CD14-positive monocyte (primary cell): ENCODE data around the gene ACTR6. TPM values are rescaled to one million over a fixed set of nuclear protein-coding genes. Genes with fewer than 3 reads are reported as not detected.
"Not testable (repeated sequence)": the region's sequence is repeated elsewhere in the genome, so short reads cannot be mapped to it uniquely, and the experiment has no call there.

Experiments used
- DNase-seq, 3 donors: peaks; one replicate each; pipeline ENCODE4 v3.0.0-alpha.2; 2011 to 2022
- H2AFZ ChIP-seq: 2 replicates; pipeline ENCODE4 v1.6.0; 2012; ENCODE audit warnings: mild to moderate bottlenecking, low read depth, low read length, inconsistent platforms; ENCODE audit not compliant: insufficient read depth, poor library complexity, severe bottlenecking
- H3K27ac ChIP-seq, 2 donors: 1 replicate in 1 of 2; 2 replicates in 1 of 2; pipeline ENCODE4 v1.5.1; 2012 to 2013; ENCODE audit warnings: low read length in 2 of 2, control low read depth in 1 of 2, inconsistent platforms in 1 of 2, low read depth in 1 of 2, mild to moderate bottlenecking in 1 of 2
- H3K27me3 ChIP-seq, 2 donors: one replicate each; pipeline versions ENCODE4 v1.6.0 to v1.6.1; 2011 to 2013; ENCODE audit warnings: low read length in 2 of 2; ENCODE audit not compliant: control insufficient read depth in 2 of 2, insufficient read depth in 2 of 2
- H3K36me3 ChIP-seq, 2 donors: replicated peaks in 1 of 2; 1 replicate in 1 of 2; 2 replicates in 1 of 2; pipeline versions ENCODE4 v1.5.1 to v1.6.1; 2012 to 2013; ENCODE audit warnings: low read length in 2 of 2, control low read depth in 1 of 2, inconsistent platforms in 1 of 2, mild to moderate bottlenecking in 1 of 2; ENCODE audit not compliant: insufficient read depth in 2 of 2, control insufficient read depth in 1 of 2
- H3K4me1 ChIP-seq, 2 donors: 1 replicate in 1 of 2; 2 replicates in 1 of 2; pipeline versions ENCODE4 v1.5.1 to v1.6.1; 2012 to 2013; ENCODE audit warnings: low read length in 2 of 2, control low read depth in 1 of 2, inconsistent platforms in 1 of 2, mild to moderate bottlenecking in 1 of 2, moderate library complexity in 1 of 2; ENCODE audit not compliant: insufficient read depth in 2 of 2, control insufficient read depth in 1 of 2
- H3K4me2 ChIP-seq: replicated peaks from 2 replicates; pipeline ENCODE3; 2012; ENCODE audit warnings: low read length, moderate library complexity, mild to moderate bottlenecking; ENCODE audit not compliant: poor library complexity, severe bottlenecking; ENCODE audit errors: extremely low read depth
- H3K4me3 ChIP-seq, 3 experiments: fragments of 200-600 bp in 1 of 3; sonication (generic) in 1 of 3; replicated peaks in 1 of 3; 1 replicate in 2 of 3; 2 replicates in 1 of 3; pipeline ENCODE4 v1.5.1; 2011 to 2013; ENCODE audit warnings: low read length in 3 of 3, mild to moderate bottlenecking in 3 of 3, control low read depth in 2 of 3, low read depth in 2 of 3, inconsistent platforms in 1 of 3, moderate library complexity in 1 of 3
- H3K79me2 ChIP-seq: 2 replicates; pipeline ENCODE4 v1.6.0; 2012; ENCODE audit warnings: mild to moderate bottlenecking, control low read depth, inconsistent platforms, low read length, moderate library complexity; ENCODE audit not compliant: insufficient read depth
- H3K9ac ChIP-seq: 2 replicates; pipeline ENCODE4 v1.6.0; 2017; ENCODE audit warnings: low read length, mild to moderate bottlenecking; ENCODE audit not compliant: insufficient read depth, poor library complexity, severe bottlenecking
- H3K9me3 ChIP-seq, 2 donors: replicated peaks in 1 of 2; 1 replicate in 1 of 2; 2 replicates in 1 of 2; pipeline versions ENCODE4 v1.5.1 to v1.6.1; 2012 to 2013; ENCODE audit warnings: low read length in 2 of 2, control low read depth in 1 of 2; ENCODE audit not compliant: control insufficient read depth in 1 of 2, insufficient read depth in 1 of 2
- H4K20me1 ChIP-seq: 2 replicates; pipeline ENCODE4 v1.6.0; 2012; ENCODE audit warnings: mild to moderate bottlenecking, low read length, control low read depth, moderate library complexity; ENCODE audit not compliant: insufficient read depth
- H3K27ac Mint-ChIP-seq, 7 donors: one replicate each; pipeline ENCODE4 v1.8.0; 2020; ENCODE audit warnings: mild to moderate bottlenecking in 7 of 7, mixed read lengths in 7 of 7, moderate library complexity in 6 of 7, inconsistent platforms in 2 of 7
- H3K27me3 Mint-ChIP-seq, 3 donors: one replicate each; pipeline ENCODE4 v1.8.0; 2021 to 2022; ENCODE audit warnings: low read depth in 3 of 3, mild to moderate bottlenecking in 3 of 3, mixed read lengths in 3 of 3, moderate library complexity in 3 of 3, inconsistent platforms in 1 of 3
- H3K36me3 Mint-ChIP-seq, 2 donors: one replicate each; pipeline ENCODE4 v1.8.0; 2020; ENCODE audit warnings: mixed read lengths in 2 of 2, inconsistent platforms in 1 of 2, mild to moderate bottlenecking in 1 of 2
- H3K4me1 Mint-ChIP-seq: one replicate; pipeline ENCODE4 v1.8.0; 2020; ENCODE audit warnings: mild to moderate bottlenecking, mixed read lengths
- H3K4me3 Mint-ChIP-seq, 2 donors: one replicate each; pipeline ENCODE4 v1.8.0; 2020; ENCODE audit warnings: mild to moderate bottlenecking in 2 of 2, mixed read lengths in 2 of 2, moderate library complexity in 1 of 2
- H3K9me3 Mint-ChIP-seq, 7 donors: one replicate each; pipeline ENCODE4 v1.8.0; 2020 to 2022; ENCODE audit warnings: mixed read lengths in 7 of 7, mild to moderate bottlenecking in 6 of 7, moderate library complexity in 6 of 7, inconsistent platforms in 2 of 7
- WGBS: methylation state at CpG from one replicate; pipeline ENCODE4 v1.1.5; 2013; ENCODE audit warnings: missing lambda C conversion rate; ENCODE audit not compliant: insufficient coverage; 5-methylcytosine and 5-hydroxymethylcytosine counted together
- intact Hi-C, 2 donors: fragments of 100-400 bp; cut with micrococcal nuclease; formaldehyde crosslinking; loops; one replicate each; pipeline versions ENCODE4 v1.15.0 to v1.15.1; 2023
- polyA plus RNA-seq, 3 donors: library from polyadenylated mRNA; depleted of rRNA in 1 of 3; unstranded in 2 of 3; stranded (reverse) in 1 of 3; fragments of 300-500 nt in 2 of 3; fragments of >200 nt in 1 of 3; fragmentation: Illumina TruSeq in 2 of 3; gene quantifications; 1 replicate in 2 of 3; 2 replicates in 1 of 3; pipeline ENCODE4 v1.2.3, GENCODE V29; 2012 to 2021
- TF ChIP-seq, protein P1 (sequence below): fragments of 200-600 bp; IDR thresholded peaks from one replicate; pipeline ENCODE4 v1.8.0; 2022; ENCODE audit warnings: antibody characterized with exemption, mild to moderate bottlenecking

The ACTR6 gene
- polyA plus RNA-seq, 3 donors: 5.5 to 17.8 (median 16.2) TPM

DNA sequence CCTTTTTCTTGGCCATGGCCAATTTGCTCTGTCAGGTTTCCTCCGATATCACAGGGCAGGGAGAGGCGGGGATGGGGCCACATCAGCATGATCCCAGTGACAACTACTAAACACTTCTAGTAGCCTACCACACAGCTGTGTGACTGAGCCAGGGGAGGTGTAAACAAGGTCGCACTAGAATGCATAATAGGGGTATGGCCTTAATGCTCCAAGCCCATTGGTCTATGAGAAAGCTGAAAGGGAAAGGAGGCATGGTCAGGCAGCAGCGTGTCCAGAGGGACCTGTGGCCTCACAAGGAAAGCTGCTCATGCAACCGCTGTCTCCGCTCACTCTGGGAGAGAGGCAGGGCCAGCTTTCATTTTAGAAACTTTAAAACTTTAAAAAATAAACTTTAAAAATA lies 27.5 kb upstream of the ACTR6 start:
- no peaks in the 10 kb centered on the region for H3K4me1 Mint-ChIP-seq
- no peak overlapping the region for H3K27ac Mint-ChIP-seq
- intact Hi-C loops: no loop called here
- H3K27me3 Mint-ChIP-seq: no peaks in the 10 kb centered on the region
- no peak overlapping the region for H3K4me3 Mint-ChIP-seq
- no peak overlapping the region for H3K4me3 ChIP-seq
- no peak overlapping the region for H3K9ac ChIP-seq
- no CpG with 5 or more reads among the region's 6 CpGs for WGBS
- peaks cover 0 to 7% (median 3%) of the 10 kb centered on the region in 7 donors for H3K9me3 Mint-ChIP-seq
- no peaks in the 10 kb centered on the region for H3K79me2 ChIP-seq
- no peaks in the 10 kb centered on the region for H3K4me1 ChIP-seq
- no peak for DNase-seq
- H3K36me3 Mint-ChIP-seq: peaks cover 0 to 2% of the 10 kb centered on the region in 2 donors
- peaks cover 0 to 9% of the 10 kb centered on the region in 2 donors for H3K9me3 ChIP-seq
- no peak overlapping the region for H3K4me2 ChIP-seq
- H4K20me1 ChIP-seq: no peaks in the 10 kb centered on the region
- no peaks in the 10 kb centered on the region for H3K36me3 ChIP-seq
- no peaks in the 10 kb centered on the region for H3K27me3 ChIP-seq
- TF ChIP-seq, protein P1, sequence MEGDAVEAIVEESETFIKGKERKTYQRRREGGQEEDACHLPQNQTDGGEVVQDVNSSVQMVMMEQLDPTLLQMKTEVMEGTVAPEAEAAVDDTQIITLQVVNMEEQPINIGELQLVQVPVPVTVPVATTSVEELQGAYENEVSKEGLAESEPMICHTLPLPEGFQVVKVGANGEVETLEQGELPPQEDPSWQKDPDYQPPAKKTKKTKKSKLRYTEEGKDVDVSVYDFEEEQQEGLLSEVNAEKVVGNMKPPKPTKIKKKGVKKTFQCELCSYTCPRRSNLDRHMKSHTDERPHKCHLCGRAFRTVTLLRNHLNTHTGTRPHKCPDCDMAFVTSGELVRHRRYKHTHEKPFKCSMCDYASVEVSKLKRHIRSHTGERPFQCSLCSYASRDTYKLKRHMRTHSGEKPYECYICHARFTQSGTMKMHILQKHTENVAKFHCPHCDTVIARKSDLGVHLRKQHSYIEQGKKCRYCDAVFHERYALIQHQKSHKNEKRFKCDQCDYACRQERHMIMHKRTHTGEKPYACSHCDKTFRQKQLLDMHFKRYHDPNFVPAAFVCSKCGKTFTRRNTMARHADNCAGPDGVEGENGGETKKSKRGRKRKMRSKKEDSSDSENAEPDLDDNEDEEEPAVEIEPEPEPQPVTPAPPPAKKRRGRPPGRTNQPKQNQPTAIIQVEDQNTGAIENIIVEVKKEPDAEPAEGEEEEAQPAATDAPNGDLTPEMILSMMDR: no peak
- no peak overlapping the region for H2AFZ ChIP-seq
- no peak overlapping the region for H3K27ac ChIP-seq

DNA sequence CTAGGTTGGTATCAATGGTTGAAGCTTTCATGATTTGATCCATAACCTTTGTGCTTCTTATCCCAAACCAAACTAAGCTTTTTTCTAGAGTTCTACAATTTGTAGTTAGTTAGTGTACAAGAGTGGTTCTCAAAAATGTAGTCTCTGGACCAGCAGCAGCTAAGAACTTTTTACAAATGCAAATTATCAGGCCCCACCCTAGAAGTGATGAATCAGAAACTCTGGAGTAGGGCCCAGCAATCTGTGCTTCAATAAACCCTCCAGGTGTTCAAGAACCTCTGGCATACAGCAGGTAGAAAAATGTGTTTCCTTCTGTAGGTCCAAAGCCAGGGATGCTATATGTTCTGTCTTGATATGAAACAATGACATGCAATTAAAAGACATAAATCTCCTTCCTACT lies 26.1 kb upstream of the ACTR6 start:
- no peak overlapping the region for H3K4me3 Mint-ChIP-seq
- no peaks in the 10 kb centered on the region for H3K27me3 Mint-ChIP-seq
- Histone ChIP-seq H3K9me3 (peaks cover 0 to 9% of the 10 kb centered on the region in 2 donors), H3K27ac (no peak overlapping the region), H3K4me1 (no peaks in the 10 kb centered on the region), H3K4me2 (no peak overlapping the region), H3K79me2 (no peaks in the 10 kb centered on the region), H2AFZ (no peak overlapping the region), H3K9ac (no peak overlapping the region), H3K4me3 (no peak overlapping the region), H3K27me3 (no peaks in the 10 kb centered on the region), H3K36me3 (no peaks in the 10 kb centered on the region), H4K20me1 (no peaks in the 10 kb centered on the region)
- intact Hi-C loops: no loop called here
- H3K36me3 Mint-ChIP-seq: peaks cover 0 to 2% of the 10 kb centered on the region in 2 donors
- H3K27ac Mint-ChIP-seq: no peak overlapping the region
- H3K9me3 Mint-ChIP-seq: peaks cover 0 to 7% (median 3%) of the 10 kb centered on the region in 7 donors
- no peaks in the 10 kb centered on the region for H3K4me1 Mint-ChIP-seq
- TF ChIP-seq, protein P1: no peak
- DNase-seq: no peak

DNA sequence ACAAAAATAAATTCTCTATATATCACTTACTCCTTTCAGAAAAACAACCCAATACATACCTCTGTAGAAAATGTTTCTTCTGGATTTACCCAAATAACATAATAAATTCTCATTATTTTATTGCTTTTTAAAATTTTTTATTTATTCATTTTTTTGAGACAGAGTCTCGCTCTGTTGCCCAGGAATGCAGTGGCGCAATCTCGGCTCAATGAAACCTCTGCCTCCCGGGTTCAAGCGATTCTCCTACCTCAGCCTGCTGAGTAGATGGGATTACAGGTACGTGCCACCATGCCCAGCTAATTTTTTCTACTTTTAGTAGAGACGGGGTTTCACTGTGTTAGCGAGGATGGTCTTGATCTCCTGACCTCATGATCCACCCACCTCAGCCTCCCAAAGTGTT lies 24.1 kb upstream of the ACTR6 start:
- H3K4me1 Mint-ChIP-seq, H3K27ac ChIP-seq, H3K36me3 ChIP-seq, H3K4me2 ChIP-seq, intact Hi-C loops, H3K4me1 ChIP-seq, H2AFZ ChIP-seq, DNase-seq, H3K79me2 ChIP-seq, H3K27me3 ChIP-seq, H3K4me3 Mint-ChIP-seq, H3K27ac Mint-ChIP-seq, H3K9me3 Mint-ChIP-seq, H3K27me3 Mint-ChIP-seq, H3K4me3 ChIP-seq, H3K9me3 ChIP-seq, H3K9ac ChIP-seq, H4K20me1 ChIP-seq, H3K36me3 Mint-ChIP-seq: not testable (repeated sequence)
- 100% methylated on average over 5 of the region's 8 CpGs for WGBS
